SU-DHL-6 (cell line): ENCODE measurements around the gene FAM187B.

Experiments used
- H2AFZ ChIP-seq: fragments of 200-600 bp; sonication (generic); 2 replicates; pipeline ENCODE4 v1.6.1; 2014; ENCODE audit warnings: low read depth, mild to moderate bottlenecking, moderate library complexity, mixed read lengths, antibody characterized with exemption, low read length; ENCODE audit not compliant: severe bottlenecking
- H3F3A ChIP-seq: fragments of 200-600 bp; shearing (Covaris generic); 2 replicates; pipeline ENCODE4 v1.6.0; 2016; ENCODE audit warnings: antibody characterized with exemption, mild to moderate bottlenecking; ENCODE audit not compliant: insufficient read depth
- H3K27ac ChIP-seq: fragments of 200-600 bp; sonication (generic); 2 replicates; pipeline ENCODE4 v1.5.1; 2016; ENCODE audit warnings: low read depth, mild to moderate bottlenecking, low read length, moderate library complexity, mixed read lengths
- H3K27me3 ChIP-seq: fragments of 200-600 bp; sonication (generic), shearing (Covaris generic); 2 replicates; pipeline ENCODE4 v1.6.0; 2014; ENCODE audit warnings: mild to moderate bottlenecking, low read length
- H3K36me3 ChIP-seq: fragments of 200-600 bp; sonication (generic); 2 replicates; pipeline ENCODE4 v1.6.1; 2014; ENCODE audit warnings: mild to moderate bottlenecking, low read length, mixed read lengths
- H3K4me2 ChIP-seq: fragments of 300-600, 200-600 bp; shearing (Covaris generic), sonication (generic); 2 replicates; pipeline ENCODE4 v1.6.0; 2014; ENCODE audit warnings: low read length, low read depth, mild to moderate bottlenecking; ENCODE audit not compliant: poor library complexity, severe bottlenecking
- H3K4me3 ChIP-seq: fragments of 200-600 bp; sonication (generic); 2 replicates; pipeline ENCODE4 v1.5.1; 2014; ENCODE audit warnings: antibody characterized with exemption, low read length, mild to moderate bottlenecking, mixed read lengths; ENCODE audit not compliant: insufficient read depth, poor library complexity, severe bottlenecking
- H3K79me2 ChIP-seq: fragments of 200-600 bp; sonication (generic); 2 replicates; pipeline ENCODE4 v1.6.1; 2014; ENCODE audit warnings: mild to moderate bottlenecking, low read length, moderate library complexity; ENCODE audit not compliant: insufficient read depth
- H3K9ac ChIP-seq: fragments of 200-600 bp; sonication (generic); 2 replicates; pipeline ENCODE4 v1.7.0; 2014; ENCODE audit warnings: mild to moderate bottlenecking, low read length
- H3K9me2 ChIP-seq: fragments of 200-600 bp; sonication (generic); replicated peaks from 2 replicates; pipeline ENCODE4 v1.6.1; 2014; ENCODE audit warnings: low read length; ENCODE audit not compliant: insufficient read depth
- H3K9me3 ChIP-seq: fragments of 200-600 bp; sonication (generic); 2 replicates; pipeline ENCODE4 v1.6.1; 2014; ENCODE audit warnings: low read length, mixed read lengths; ENCODE audit not compliant: insufficient read depth
- H4K20me1 ChIP-seq: fragments of 200-600 bp; sonication (generic); 2 replicates; pipeline ENCODE4 v1.6.1; 2014; ENCODE audit warnings: low read depth, mild to moderate bottlenecking, antibody characterized with exemption, low read length, moderate library complexity, mixed read lengths
- EZH2phosphoT487 ChIP-seq: fragments of 200-600 bp; sonication (generic), shearing (Covaris generic); conservative IDR thresholded peaks from 2 replicates; pipeline ENCODE4 v1.6.1; 2018; ENCODE audit warnings: mild to moderate bottlenecking, antibody characterized with exemption, low read length, moderate library complexity, mixed read lengths
- TF ChIP-seq, protein P1 (sequence below): fragments of 200-600 bp; sonication (generic); IDR thresholded peaks from one replicate; pipeline ENCODE4 v1.5.1; 2017; ENCODE audit warnings: antibody characterized with exemption, mild to moderate bottlenecking, low read length, moderate library complexity; ENCODE audit not compliant: insufficient read depth, poor library complexity, severe bottlenecking

Gene FAM187B

DNA sequence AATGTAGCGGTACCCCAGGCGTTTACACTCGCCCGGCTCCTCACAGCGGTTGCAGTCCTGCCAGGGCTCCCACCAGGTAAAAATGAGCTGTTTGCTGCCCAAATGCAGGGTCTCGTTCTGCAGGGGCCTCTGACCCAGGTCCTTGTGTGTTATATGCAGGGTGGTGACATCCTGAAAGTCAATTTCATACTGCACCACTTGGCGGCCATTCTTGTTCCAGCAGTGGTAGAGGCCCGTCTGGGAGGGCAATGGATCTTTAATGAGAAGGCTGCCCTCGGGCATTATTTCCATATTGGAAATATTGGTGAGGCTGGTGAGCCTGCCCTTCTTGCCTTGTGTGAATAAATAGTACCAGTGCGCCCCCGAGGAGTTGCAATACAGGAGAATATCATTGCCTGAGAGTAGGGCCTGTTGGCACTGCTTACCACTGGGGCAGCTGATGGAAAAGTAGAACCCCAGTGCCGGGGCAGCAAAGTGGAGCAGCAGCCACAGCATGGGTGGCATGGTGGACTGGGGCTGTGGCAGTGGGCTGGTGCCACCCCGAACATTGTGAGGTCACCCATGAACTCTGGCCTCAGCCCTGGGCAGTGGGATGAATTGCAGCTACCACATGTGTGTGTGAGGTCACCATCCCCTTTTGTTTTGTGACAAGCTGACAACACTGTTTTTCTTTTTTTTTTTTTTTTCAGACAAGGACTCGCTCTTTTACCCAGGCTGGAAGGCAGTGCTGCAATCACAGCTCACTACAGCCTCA, at the start of gene FAM187B:
Gene FAM187B (minus strand): TSS at position 563 of the 754 bp plus-strand sequence. CDS start 59 bp downstream, at position 504.
- H3K4me2 ChIP-seq: no peak within 1 kb of the TSS
- no peaks in the 10 kb centered on the region for H3F3A ChIP-seq
- no peaks in the 10 kb centered on the region for H4K20me1 ChIP-seq
- no peaks in the 10 kb centered on the region for H3K36me3 ChIP-seq
- no peaks in the 10 kb centered on the region for H3K27me3 ChIP-seq
- H3K27ac ChIP-seq: no peak within 1 kb of the TSS
- no peak within 1 kb of the TSS for H3K4me3 ChIP-seq
- no peaks in the 10 kb centered on the region for H3K9me2 ChIP-seq
- no peaks in the 10 kb centered on the region for H3K79me2 ChIP-seq
- TF ChIP-seq, protein P1, sequence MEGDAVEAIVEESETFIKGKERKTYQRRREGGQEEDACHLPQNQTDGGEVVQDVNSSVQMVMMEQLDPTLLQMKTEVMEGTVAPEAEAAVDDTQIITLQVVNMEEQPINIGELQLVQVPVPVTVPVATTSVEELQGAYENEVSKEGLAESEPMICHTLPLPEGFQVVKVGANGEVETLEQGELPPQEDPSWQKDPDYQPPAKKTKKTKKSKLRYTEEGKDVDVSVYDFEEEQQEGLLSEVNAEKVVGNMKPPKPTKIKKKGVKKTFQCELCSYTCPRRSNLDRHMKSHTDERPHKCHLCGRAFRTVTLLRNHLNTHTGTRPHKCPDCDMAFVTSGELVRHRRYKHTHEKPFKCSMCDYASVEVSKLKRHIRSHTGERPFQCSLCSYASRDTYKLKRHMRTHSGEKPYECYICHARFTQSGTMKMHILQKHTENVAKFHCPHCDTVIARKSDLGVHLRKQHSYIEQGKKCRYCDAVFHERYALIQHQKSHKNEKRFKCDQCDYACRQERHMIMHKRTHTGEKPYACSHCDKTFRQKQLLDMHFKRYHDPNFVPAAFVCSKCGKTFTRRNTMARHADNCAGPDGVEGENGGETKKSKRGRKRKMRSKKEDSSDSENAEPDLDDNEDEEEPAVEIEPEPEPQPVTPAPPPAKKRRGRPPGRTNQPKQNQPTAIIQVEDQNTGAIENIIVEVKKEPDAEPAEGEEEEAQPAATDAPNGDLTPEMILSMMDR: no peak
- TF ChIP-seq EZH2phosphoT487: no peak
- H3K9me3 ChIP-seq: no peaks in the 10 kb centered on the region
- no peak within 1 kb of the TSS for H2AFZ ChIP-seq
- H3K9ac ChIP-seq: no peak within 1 kb of the TSS

DNA sequence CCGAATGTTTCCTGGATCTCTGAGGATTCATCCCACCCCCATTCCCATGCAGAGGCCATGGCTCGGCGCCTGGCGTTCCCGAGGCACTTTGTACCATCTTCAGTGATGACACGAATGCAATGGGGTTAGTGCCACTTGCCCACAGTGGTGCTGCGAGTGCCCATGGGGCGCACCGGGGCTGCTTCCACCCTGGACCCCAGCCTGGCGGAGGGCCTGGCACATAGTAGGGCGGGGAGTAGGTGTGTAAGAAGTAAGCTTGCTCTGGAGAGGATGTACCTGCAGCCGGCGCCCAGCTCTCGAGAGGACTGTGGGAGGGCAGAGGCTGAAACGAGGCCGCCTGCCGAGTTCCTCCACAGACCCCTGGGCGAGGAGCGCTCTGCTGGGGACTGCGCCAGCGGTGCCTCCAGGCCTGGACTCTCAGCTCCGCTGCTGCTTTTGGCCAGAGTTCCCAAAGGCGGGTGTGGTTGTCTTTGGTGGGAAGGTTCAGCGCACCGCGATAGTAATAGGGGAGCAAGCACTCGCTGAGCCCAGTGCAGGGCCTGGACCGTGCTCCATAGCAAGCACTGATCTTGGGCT, 48.3 kb upstream of the FAM187B start:
- no peaks in the 10 kb centered on the region for H3K27me3 ChIP-seq
- H2AFZ ChIP-seq: no peak overlapping the region
- no peak overlapping the region for H3K4me3 ChIP-seq
- H3K9me2 ChIP-seq: no peaks in the 10 kb centered on the region
- no peaks in the 10 kb centered on the region for H3F3A ChIP-seq
- no peak overlapping the region for H3K9ac ChIP-seq
- H4K20me1 ChIP-seq: no peaks in the 10 kb centered on the region
- H3K9me3 ChIP-seq: no peaks in the 10 kb centered on the region
- H3K4me2 ChIP-seq: no peak overlapping the region
- no peak overlapping the region for H3K27ac ChIP-seq
- TF ChIP-seq, protein P1: no peak
- no peak for TF ChIP-seq EZH2phosphoT487
- 0 out of 2 replicates have a peak, but pooled peaks cover 3% of the 10 kb centered on the region for H3K36me3 ChIP-seq
- no peaks in the 10 kb centered on the region for H3K79me2 ChIP-seq

DNA sequence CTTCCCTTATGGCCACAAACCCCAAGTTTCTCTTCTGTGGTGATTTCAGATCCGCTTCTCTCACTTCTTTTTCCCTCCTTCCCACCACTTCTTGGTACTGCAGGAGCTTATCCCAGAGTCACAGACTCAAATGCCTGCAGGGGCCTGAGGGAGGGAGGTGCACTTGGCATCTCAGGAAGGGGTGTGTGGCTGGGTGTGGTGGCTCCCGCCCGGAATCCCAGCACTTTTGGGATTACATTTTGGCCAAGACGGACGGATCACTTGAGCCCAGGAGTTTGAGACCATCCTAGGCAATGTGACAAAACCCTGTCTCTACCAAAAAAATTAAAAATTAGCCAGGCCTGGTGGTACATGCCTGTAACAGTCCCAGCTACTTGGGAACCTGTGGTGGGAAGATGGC, 45.8 kb upstream of the FAM187B start:
- H3K79me2 ChIP-seq: no peaks in the 10 kb centered on the region
- H3K36me3 ChIP-seq: 0 out of 2 replicates have a peak, but pooled peaks cover 3% of the 10 kb centered on the region
- H3K27ac ChIP-seq: no peak overlapping the region
- H2AFZ ChIP-seq: no peak overlapping the region
- no peaks in the 10 kb centered on the region for H3K9me2 ChIP-seq
- no peak overlapping the region for H3K9ac ChIP-seq
- no peaks in the 10 kb centered on the region for H4K20me1 ChIP-seq
- H3K4me3 ChIP-seq: no peak overlapping the region
- no peaks in the 10 kb centered on the region for H3K27me3 ChIP-seq
- H3F3A ChIP-seq: no peaks in the 10 kb centered on the region
- H3K9me3 ChIP-seq: no peaks in the 10 kb centered on the region
- TF ChIP-seq, protein P1: no peak
- TF ChIP-seq EZH2phosphoT487: no peak
- H3K4me2 ChIP-seq: no peak overlapping the region
